ENCODE data around the gene PDCD4.

DNA sequence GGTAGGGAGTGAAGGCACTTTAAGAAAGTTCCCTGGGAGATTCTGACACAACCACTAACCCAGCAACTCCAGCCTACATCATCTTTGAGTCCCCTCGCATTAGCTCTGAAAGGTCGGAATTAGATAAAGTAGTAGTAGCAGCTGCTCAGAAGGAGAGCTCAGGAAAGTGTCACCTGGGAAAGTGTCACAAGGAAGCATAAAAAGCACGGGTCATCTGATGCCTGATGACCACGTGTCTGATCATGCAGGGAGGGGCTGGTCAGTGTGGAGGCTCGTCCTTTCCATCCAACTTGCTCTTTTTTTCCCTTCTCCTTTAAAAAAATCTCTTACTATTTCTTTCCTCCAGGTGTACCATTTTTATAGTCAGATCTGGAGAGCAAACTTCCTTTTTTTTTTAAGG lies 47.1 kb upstream of the PDCD4 start:
- TF ChIP-seq POLR2A (IDR thresholded peaks at IDR 0.05), result no peak
- TF ChIP-seq, protein P1, sequence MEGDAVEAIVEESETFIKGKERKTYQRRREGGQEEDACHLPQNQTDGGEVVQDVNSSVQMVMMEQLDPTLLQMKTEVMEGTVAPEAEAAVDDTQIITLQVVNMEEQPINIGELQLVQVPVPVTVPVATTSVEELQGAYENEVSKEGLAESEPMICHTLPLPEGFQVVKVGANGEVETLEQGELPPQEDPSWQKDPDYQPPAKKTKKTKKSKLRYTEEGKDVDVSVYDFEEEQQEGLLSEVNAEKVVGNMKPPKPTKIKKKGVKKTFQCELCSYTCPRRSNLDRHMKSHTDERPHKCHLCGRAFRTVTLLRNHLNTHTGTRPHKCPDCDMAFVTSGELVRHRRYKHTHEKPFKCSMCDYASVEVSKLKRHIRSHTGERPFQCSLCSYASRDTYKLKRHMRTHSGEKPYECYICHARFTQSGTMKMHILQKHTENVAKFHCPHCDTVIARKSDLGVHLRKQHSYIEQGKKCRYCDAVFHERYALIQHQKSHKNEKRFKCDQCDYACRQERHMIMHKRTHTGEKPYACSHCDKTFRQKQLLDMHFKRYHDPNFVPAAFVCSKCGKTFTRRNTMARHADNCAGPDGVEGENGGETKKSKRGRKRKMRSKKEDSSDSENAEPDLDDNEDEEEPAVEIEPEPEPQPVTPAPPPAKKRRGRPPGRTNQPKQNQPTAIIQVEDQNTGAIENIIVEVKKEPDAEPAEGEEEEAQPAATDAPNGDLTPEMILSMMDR (IDR thresholded peaks at IDR 0.05 in 4 of 5, conservative IDR thresholded peaks at IDR 0.05 in 1 of 5), result no peak

Data from gastrocnemius medialis (tissue), 4 donors.